Raji (cell line): ENCODE data around the gene DDRGK1.
A peak's percentile ranks its signal among the peaks of the same experiment; 100 is the strongest.

Experiments used
- POLR2A ChIP-seq: IDR thresholded peaks from 2 replicates; pipeline ENCODE4 v1.6.1; 2011; ENCODE audit warnings: low read depth, low read length, control low read depth; ENCODE audit not compliant: insufficient read depth

The DDRGK1 gene

GRCh38 chr20:3226864-3227263 lies 22.4 kb upstream of the DDRGK1 start:
- no peak for TF ChIP-seq POLR2A

- TF ChIP-seq POLR2A = no peak
Measured at GRCh38 chr20:3226093-3226492, 21.6 kb upstream of the DDRGK1 start.

- no peak for TF ChIP-seq POLR2A
Measured at GRCh38 chr20:3224681-3225421, 20.4 kb upstream of the DDRGK1 start.

GRCh38 chr20:3223994-3224680 lies 19.7 kb upstream of the DDRGK1 start:
- TF ChIP-seq POLR2A = no peak

- TF ChIP-seq POLR2A = no peak
Measured at GRCh38 chr20:3223651-3223993, 19.1 kb upstream of the DDRGK1 start.

- no peak for TF ChIP-seq POLR2A
Measured at GRCh38 chr20:3222635-3223600, 18.4 kb upstream of the DDRGK1 start.

GRCh38 chr20:3221398-3222226 lies 17.1 kb upstream of the DDRGK1 start:
- TF ChIP-seq POLR2A = no peak

GRCh38 chr20:3218307-3218988 lies 14.0 kb upstream of the DDRGK1 start:
- TF ChIP-seq POLR2A = no peak

GRCh38 chr20:3213226-3213625 lies 8.7 kb upstream of the DDRGK1 start:
- no peak for TF ChIP-seq POLR2A

GRCh38 chr20:3210346-3210745 lies 5.9 kb upstream of the DDRGK1 start:
- no peak for TF ChIP-seq POLR2A

- TF ChIP-seq POLR2A = no peak
Measured at GRCh38 chr20:3209946-3210317, 5.5 kb upstream of the DDRGK1 start.

- TF ChIP-seq POLR2A = peak; percentile 75
Measured at GRCh38 chr20:3209257-3209945, 4.9 kb upstream of the DDRGK1 start, which contains the start of gene ITPA. ITPA (plus strand) TSS chr20:3209498; CDS start chr20:3209552, 54 bp downstream.

- TF ChIP-seq POLR2A = no peak
Measured at GRCh38 chr20:3208786-3209256, 4.3 kb upstream of the DDRGK1 start.
